LNCaP clone FGC (cell line): ENCODE data around the gene PROP1.
"Not testable (repeated sequence)": the region's sequence is repeated elsewhere in the genome, so short reads cannot be mapped to it uniquely, and the experiment has no call there.

Experiments used
- DNase-seq: peaks from one replicate; pipeline ENCODE4 v3.0.0-alpha.2; 2011; ENCODE audit warnings: low read depth
- H3K4me3 ChIP-seq: 2 replicates; pipeline ENCODE4 v1.5.1; 2011; ENCODE audit warnings: mild to moderate bottlenecking, low read depth, low read length, control low read depth
- TF ChIP-seq, protein P1 (sequence below): IDR thresholded peaks from 2 replicates; pipeline ENCODE4 v1.5.1; 2012; ENCODE audit warnings: mild to moderate bottlenecking; ENCODE audit not compliant: control insufficient read depth, insufficient read depth; ENCODE audit errors: extremely low read depth

PROP1 gene

GRCh38 chr5:177980743-177981151 lies 15.3 kb downstream of the PROP1 start:
- H3K4me3 ChIP-seq: no peak overlapping the region
- TF ChIP-seq, protein P1, sequence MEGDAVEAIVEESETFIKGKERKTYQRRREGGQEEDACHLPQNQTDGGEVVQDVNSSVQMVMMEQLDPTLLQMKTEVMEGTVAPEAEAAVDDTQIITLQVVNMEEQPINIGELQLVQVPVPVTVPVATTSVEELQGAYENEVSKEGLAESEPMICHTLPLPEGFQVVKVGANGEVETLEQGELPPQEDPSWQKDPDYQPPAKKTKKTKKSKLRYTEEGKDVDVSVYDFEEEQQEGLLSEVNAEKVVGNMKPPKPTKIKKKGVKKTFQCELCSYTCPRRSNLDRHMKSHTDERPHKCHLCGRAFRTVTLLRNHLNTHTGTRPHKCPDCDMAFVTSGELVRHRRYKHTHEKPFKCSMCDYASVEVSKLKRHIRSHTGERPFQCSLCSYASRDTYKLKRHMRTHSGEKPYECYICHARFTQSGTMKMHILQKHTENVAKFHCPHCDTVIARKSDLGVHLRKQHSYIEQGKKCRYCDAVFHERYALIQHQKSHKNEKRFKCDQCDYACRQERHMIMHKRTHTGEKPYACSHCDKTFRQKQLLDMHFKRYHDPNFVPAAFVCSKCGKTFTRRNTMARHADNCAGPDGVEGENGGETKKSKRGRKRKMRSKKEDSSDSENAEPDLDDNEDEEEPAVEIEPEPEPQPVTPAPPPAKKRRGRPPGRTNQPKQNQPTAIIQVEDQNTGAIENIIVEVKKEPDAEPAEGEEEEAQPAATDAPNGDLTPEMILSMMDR: no peak
- no peak for DNase-seq

- not testable (repeated sequence) for H3K4me3 ChIP-seq, DNase-seq
Measured at GRCh38 chr5:177977600-177977999, 18.4 kb downstream of the PROP1 start.

DNA sequence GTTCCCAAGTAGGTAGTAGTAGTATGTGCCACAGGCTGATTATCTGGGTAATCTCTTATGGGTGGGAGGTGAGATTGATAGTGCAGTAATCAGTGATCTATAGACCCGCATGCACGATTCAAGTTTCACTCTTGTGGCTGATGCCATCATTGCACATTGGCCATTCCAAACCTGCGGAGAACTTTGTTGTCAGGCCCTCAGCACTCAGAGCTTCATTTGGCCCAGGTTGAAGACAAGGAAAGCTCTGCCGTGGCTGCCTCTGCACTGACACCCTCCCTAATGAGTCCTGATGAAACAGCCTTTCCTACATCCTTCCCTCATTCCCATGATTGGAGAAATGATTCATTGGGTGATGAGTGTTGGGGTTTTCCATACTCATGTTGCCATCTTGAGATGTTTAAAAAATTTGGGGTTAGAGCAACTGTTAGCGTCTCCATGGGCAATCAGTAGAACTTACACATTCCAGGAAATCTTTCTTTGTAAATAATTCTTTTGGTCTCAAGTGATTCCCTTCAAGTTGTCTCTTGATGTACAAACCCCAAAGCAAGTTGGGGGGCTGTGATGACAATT lies 22.9 kb downstream of the PROP1 start:
- DNase-seq: no peak
- TF ChIP-seq, protein P1: no peak
- no peak overlapping the region for H3K4me3 ChIP-seq

GRCh38 chr5:177972613-177973012 lies 23.4 kb downstream of the PROP1 start:
- DNase-seq: no peak
- no peak overlapping the region for H3K4me3 ChIP-seq
- TF ChIP-seq, protein P1: no peak

DNA sequence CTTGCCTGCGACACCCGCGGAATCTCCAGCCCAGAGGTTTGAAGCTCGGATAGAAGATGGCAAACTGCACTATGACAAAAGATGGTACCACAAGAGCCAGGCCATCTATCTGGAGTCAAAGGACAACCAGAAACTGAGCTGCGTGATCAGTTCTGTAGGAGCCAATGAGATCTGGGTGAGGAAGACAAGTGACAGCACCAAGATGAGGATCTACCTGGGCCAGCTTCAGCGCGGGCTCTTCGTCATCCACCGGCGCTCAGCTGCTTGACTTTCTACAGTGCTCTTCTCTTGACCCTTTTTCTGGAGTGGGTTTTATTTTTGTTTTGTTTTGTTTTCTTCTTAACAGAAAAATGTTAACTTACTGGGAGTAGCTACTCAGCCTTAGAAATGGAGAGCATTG lies 24.0 kb downstream of the PROP1 start:
- DNase-seq, H3K4me3 ChIP-seq: not testable (repeated sequence)

- TF ChIP-seq, protein P1: no peak
- H3K4me3 ChIP-seq: no peak overlapping the region
- no peak for DNase-seq
Measured at GRCh38 chr5:177968661-177969211, 27.3 kb downstream of the PROP1 start.

GRCh38 chr5:177967221-177967887 lies 28.7 kb downstream of the PROP1 start:
- no peak for DNase-seq
- H3K4me3 ChIP-seq: no peak overlapping the region
- TF ChIP-seq, protein P1: no peak

- TF ChIP-seq, protein P1: no peak
- no peak for DNase-seq
- no peak overlapping the region for H3K4me3 ChIP-seq
Measured at GRCh38 chr5:177966839-177967166, 29.2 kb downstream of the PROP1 start.
